K562 (cell line): ENCODE results near the gene PDLIM5. TPM values are rescaled to one million over a fixed set of nuclear protein-coding genes. Genes with fewer than 3 reads are reported as not detected.

Experiments used
- BRD4 ChIP-seq: fragments of 200-600 bp; sonication (generic); IDR thresholded peaks from 2 replicates; pipeline ENCODE4 v1.6.1; 2017; ENCODE audit warnings: inconsistent platforms
- CHD1 ChIP-seq: fragments of 200-600 bp; sonication (generic); IDR thresholded peaks from one replicate; pipeline ENCODE4 v1.6.1; 2012; ENCODE audit warnings: mild to moderate bottlenecking, moderate library complexity, low read length, inconsistent platforms
- ETV5 ChIP-seq: sonication (generic); formaldehyde crosslinking; IDR thresholded peaks from 2 replicates; pipeline ENCODE4 v1.4.0; 2020; ENCODE audit warnings: low read depth, mild to moderate bottlenecking, missing genetic modification reagents
- HDAC1 ChIP-seq, 2 experiments: fragments of 450-650 bp; IDR thresholded peaks; 2 replicates each; pipeline ENCODE4 v1.6.1; 2016 to 2017; ENCODE audit warnings: inconsistent platforms in 1 of 2, mild to moderate bottlenecking in 1 of 2, moderate library complexity in 1 of 2
- MYNN ChIP-seq, 2 experiments: sonication (generic); formaldehyde crosslinking in 1 of 2; IDR thresholded peaks; 2 replicates each; pipeline versions ENCODE4 v1.5.0 to v1.6.1; 2016 to 2020; ENCODE audit warnings: antibody characterized with exemption in 1 of 2, missing genetic modification reagents in 1 of 2
- NFATC3 ChIP-seq: fragments of 450-650 bp; IDR thresholded peaks from 2 replicates; pipeline ENCODE4 v1.6.1; 2017; ENCODE audit warnings: mild to moderate bottlenecking
- NR2C2 ChIP-seq, 2 experiments: fragments of 200-800 bp in 1 of 2; sonication (Bioruptor generic) in 1 of 2; sonication (generic) in 1 of 2; formaldehyde crosslinking in 1 of 2; IDR thresholded peaks; 2 replicates each; pipeline versions ENCODE4 v1.6.1 to v1.8.0; 2016 to 2022; ENCODE audit warnings: mild to moderate bottlenecking in 1 of 2, missing compliant biosample characterization in 1 of 2, missing genetic modification characterization in 1 of 2, missing genetic modification reagents in 1 of 2
- NRF1 ChIP-seq, 2 experiments: fragments of 450-650 bp; IDR thresholded peaks in 1 of 2; conservative IDR thresholded peaks in 1 of 2; 2 replicates each; pipeline ENCODE4 v1.6.1; 2014; ENCODE audit warnings: mild to moderate bottlenecking in 2 of 2
- RAD51 ChIP-seq: fragments of 450-650 bp; IDR thresholded peaks from 2 replicates; pipeline ENCODE4 v1.7.1; 2016; ENCODE audit warnings: low read depth, mild to moderate bottlenecking, borderline replicate concordance
- RCOR1 ChIP-seq, 2 experiments: IDR thresholded peaks; 2 replicates each; pipeline ENCODE4 v1.6.1; 2012; ENCODE audit warnings: low read depth in 2 of 2, low read length in 2 of 2, borderline replicate concordance in 1 of 2, improper control_type of control experiment in 1 of 2
- TBP ChIP-seq: optimal IDR thresholded peaks from 2 replicates; pipeline ENCODE3; 2011; ENCODE audit warnings: low read depth, low read length, improper control_type of control experiment
- TEAD1 ChIP-seq, 2 experiments: fragments of 450-650 bp in 1 of 2; sonication (generic) in 1 of 2; formaldehyde crosslinking; IDR thresholded peaks; 2 replicates each; pipeline versions ENCODE4 v1.4.0 to v1.8.0; 2020 to 2022; ENCODE audit warnings: mild to moderate bottlenecking in 2 of 2, missing genetic modification reagents in 1 of 2
- TSC22D4 ChIP-seq: fragments of 450-650 bp; IDR thresholded peaks from 2 replicates; pipeline ENCODE4 v1.6.1; 2016; ENCODE audit warnings: missing genetic modification characterization, missing biosample characterization, control low read depth
- ZFP36 ChIP-seq: fragments of 150-350 bp; IDR thresholded peaks from 2 replicates; pipeline ENCODE4 v1.6.1; 2018; ENCODE audit warnings: low read length, low read depth; ENCODE audit not compliant: partially characterized antibody
- ZNF347 ChIP-seq: fragments of 450-650 bp; formaldehyde crosslinking; IDR thresholded peaks from 2 replicates; pipeline ENCODE4 v1.4.0; 2020; ENCODE audit warnings: low read depth, mild to moderate bottlenecking, moderate library complexity
- polyA plus RNA-seq, 8 experiments: library from polyadenylated mRNA; depleted of rRNA in 4 of 8; stranded (reverse) in 5 of 8; unstranded in 3 of 8; fragments of >200 nt; fragmentation: Nextera tagmentation in 2 of 8; fragmentation: Illumina TruSeq in 1 of 8; extraction: Ambion mirVana in 2 of 8; extraction: Trizol in 1 of 8; gene quantifications; 2 replicates each; pipeline versions ENCODE4 v1.2.1 to v1.2.3, GENCODE V29; 2011 to 2014; ENCODE audit warnings: inconsistent platforms in 1 of 8, missing spikeins in 1 of 8
- total RNA-seq, 7 experiments: library from RNA; depleted of rRNA in 6 of 7; stranded (reverse); fragments of >200 nt in 6 of 7; fragmentation: Illumina TruSeq in 2 of 7; extraction: Trizol in 2 of 7; gene quantifications; 2 replicates each; pipeline versions ENCODE4 v1.2.1 to v1.2.3, GENCODE V29; 2011 to 2021; ENCODE audit warnings: low replicate concordance in 1 of 7
- TF ChIP-seq, protein P1 (sequence below), 2 experiments: IDR thresholded peaks; 2 replicates each; pipeline ENCODE4 v1.6.1; 2012; ENCODE audit warnings: improper control_type of control experiment in 2 of 2, low read depth in 2 of 2, low read length in 2 of 2, borderline replicate concordance in 1 of 2
- TF ChIP-seq, protein P2 (sequence below): sonication (generic); IDR thresholded peaks from 2 replicates; pipeline ENCODE4 v1.6.1; 2016
- TF ChIP-seq, protein P3 (sequence below), 2 experiments: fragments of 450-650 bp; IDR thresholded peaks; 2 replicates each; pipeline ENCODE4 v1.6.1; 2016
- TF ChIP-seq, protein P4 (sequence below), 2 experiments: fragments of 450-650 bp; conservative IDR thresholded peaks; 2 replicates each; pipeline ENCODE4 v1.6.1; 2017; ENCODE audit warnings: mild to moderate bottlenecking in 2 of 2, moderate library complexity in 2 of 2

Gene PDLIM5
- total and polyA plus RNA-seq, 9 of the 15 experiments (the other 6 are each of a cell fraction or from before 2014, with no cell fraction given): 36.9 to 127 (median 62.5) TPM

DNA sequence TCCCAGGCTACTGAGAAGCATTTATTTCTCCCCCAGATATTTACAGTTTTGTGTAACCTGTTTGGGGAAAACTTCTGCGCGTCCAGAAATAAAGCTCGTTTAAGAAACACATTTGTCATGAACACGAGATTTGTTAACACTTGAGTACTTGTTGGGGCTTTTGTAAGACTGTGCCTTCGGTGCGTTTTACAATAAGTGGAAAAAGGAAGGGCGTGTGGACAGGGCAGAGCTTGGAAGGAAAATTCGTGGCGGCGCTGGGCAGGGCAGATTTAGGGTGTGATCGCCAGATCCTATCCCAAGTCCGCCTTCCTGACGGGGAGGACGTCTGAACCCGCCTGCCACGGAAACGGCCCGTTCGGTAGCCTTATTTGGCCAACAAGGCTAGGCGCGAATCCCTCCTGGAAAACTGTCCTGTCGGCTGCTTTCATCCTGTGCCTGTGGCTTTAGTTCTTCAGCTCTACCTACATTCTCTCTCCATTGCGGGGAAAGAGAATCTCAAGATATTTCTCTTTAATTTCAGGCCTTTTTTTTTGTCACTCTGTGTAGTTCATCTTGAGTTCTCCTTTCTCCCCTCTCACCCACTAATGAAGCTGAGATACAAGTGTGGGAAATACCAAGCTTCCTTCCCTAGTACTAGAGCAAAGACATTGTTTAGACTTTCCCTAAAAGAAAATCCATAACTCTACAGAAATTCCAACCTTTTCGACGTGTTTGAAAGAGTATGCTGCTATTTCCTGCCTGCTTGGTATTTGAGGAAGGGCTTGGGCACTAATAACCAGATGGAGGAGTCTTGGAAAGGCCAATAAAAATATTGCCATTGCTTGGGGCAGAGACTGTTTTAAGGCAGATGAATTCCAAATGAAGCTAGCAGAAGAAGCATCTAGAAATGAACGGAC, 982 bp downstream of the PDLIM5 start (continued):
- TF ChIP-seq NR2C2 (CRISPR knock-in tag; IDR thresholded peaks at IDR 0.05) (no peak), NR2C2 (tag; IDR thresholded peaks at IDR 0.05) (peak; percentile 29; the same call in 1 of the 2 replicates), RCOR1 (IDR thresholded peaks at IDR 0.05; ENCODE audit: borderline replicate concordance in 1 of 2, low read depth in 2 of 2, low read length in 2 of 2) (0 out of 4 replicates have a peak, but pooled peaks of 1 of the 2 experiments have one; percentile 26), MYNN (IDR thresholded peaks at IDR 0.05) (peak; percentile 43; the same call in 1 of the 2 replicates), MYNN (CRISPR knock-in tag; IDR thresholded peaks at IDR 0.05) (no peak), CHD1 (peak; percentile 19), ETV5 (CRISPR knock-in tag) (0 out of 2 replicates have a peak, but pooled peaks have one; percentile 60), NFATC3 (0 out of 2 replicates have a peak, but pooled peaks have one; percentile 21), TSC22D4 (tag) (no peak), TEAD1 (CRISPR knock-in tag; IDR thresholded peaks at IDR 0.05) (peak in 1 of 2 experiments; percentile 58; a peak in 2 of 4 replicates), RAD51 (no peak), ZFP36 (peak; percentile 48), HDAC1 (IDR thresholded peaks at IDR 0.05) (0 out of 4 replicates have a peak, but pooled peaks of 1 of the 2 experiments have one; percentile 23), NRF1 (conservative IDR thresholded peaks at IDR 0.05 in 1 of 2, IDR thresholded peaks at IDR 0.05 in 1 of 2) (peak in 1 of 2 experiments; percentile 38; a peak in 1 of 4 replicates), ZNF347 (CRISPR knock-in tag) (no peak), TBP (peak; percentile 16), BRD4 (no peak)
- TF ChIP-seq, protein P1, sequence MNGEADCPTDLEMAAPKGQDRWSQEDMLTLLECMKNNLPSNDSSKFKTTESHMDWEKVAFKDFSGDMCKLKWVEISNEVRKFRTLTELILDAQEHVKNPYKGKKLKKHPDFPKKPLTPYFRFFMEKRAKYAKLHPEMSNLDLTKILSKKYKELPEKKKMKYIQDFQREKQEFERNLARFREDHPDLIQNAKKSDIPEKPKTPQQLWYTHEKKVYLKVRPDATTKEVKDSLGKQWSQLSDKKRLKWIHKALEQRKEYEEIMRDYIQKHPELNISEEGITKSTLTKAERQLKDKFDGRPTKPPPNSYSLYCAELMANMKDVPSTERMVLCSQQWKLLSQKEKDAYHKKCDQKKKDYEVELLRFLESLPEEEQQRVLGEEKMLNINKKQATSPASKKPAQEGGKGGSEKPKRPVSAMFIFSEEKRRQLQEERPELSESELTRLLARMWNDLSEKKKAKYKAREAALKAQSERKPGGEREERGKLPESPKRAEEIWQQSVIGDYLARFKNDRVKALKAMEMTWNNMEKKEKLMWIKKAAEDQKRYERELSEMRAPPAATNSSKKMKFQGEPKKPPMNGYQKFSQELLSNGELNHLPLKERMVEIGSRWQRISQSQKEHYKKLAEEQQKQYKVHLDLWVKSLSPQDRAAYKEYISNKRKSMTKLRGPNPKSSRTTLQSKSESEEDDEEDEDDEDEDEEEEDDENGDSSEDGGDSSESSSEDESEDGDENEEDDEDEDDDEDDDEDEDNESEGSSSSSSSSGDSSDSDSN (IDR thresholded peaks at IDR 0.05; ENCODE audit: borderline replicate concordance in 1 of 2, low read depth in 2 of 2, low read length in 2 of 2): peak; percentile 20 to 40; a peak in 2 of 4 replicates
- TF ChIP-seq, protein P2, sequence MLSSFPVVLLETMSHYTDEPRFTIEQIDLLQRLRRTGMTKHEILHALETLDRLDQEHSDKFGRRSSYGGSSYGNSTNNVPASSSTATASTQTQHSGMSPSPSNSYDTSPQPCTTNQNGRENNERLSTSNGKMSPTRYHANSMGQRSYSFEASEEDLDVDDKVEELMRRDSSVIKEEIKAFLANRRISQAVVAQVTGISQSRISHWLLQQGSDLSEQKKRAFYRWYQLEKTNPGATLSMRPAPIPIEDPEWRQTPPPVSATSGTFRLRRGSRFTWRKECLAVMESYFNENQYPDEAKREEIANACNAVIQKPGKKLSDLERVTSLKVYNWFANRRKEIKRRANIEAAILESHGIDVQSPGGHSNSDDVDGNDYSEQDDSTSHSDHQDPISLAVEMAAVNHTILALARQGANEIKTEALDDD: 0 out of 2 replicates have a peak, but pooled peaks have one; percentile 20
- TF ChIP-seq, protein P3, sequence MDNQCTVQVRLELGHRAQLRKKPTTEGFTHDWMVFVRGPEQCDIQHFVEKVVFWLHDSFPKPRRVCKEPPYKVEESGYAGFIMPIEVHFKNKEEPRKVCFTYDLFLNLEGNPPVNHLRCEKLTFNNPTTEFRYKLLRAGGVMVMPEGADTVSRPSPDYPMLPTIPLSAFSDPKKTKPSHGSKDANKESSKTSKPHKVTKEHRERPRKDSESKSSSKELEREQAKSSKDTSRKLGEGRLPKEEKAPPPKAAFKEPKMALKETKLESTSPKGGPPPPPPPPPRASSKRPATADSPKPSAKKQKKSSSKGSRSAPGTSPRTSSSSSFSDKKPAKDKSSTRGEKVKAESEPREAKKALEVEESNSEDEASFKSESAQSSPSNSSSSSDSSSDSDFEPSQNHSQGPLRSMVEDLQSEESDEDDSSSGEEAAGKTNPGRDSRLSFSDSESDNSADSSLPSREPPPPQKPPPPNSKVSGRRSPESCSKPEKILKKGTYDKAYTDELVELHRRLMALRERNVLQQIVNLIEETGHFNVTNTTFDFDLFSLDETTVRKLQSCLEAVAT (IDR thresholded peaks at IDR 0.05): peak in 1 of 2 experiments; percentile 16; a peak in 1 of 4 replicates
- TF ChIP-seq, protein P4, sequence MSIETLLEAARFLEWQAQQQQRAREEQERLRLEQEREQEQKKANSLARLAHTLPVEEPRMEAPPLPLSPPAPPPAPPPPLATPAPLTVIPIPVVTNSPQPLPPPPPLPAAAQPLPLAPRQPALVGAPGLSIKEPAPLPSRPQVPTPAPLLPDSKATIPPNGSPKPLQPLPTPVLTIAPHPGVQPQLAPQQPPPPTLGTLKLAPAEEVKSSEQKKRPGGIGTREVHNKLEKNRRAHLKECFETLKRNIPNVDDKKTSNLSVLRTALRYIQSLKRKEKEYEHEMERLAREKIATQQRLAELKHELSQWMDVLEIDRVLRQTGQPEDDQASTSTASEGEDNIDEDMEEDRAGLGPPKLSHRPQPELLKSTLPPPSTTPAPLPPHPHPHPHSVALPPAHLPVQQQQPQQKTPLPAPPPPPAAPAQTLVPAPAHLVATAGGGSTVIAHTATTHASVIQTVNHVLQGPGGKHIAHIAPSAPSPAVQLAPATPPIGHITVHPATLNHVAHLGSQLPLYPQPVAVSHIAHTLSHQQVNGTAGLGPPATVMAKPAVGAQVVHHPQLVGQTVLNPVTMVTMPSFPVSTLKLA (conservative IDR thresholded peaks at IDR 0.05): 0 out of 4 replicates have a peak, but pooled peaks of 1 of the 2 experiments have one; percentile 9
